HepG2 (cell line): Measurements from ENCODE around the gene NAA15. TPM values are rescaled to one million over a fixed set of nuclear protein-coding genes. Genes with fewer than 3 reads are reported as not detected.

Source experiments
- ATAC-seq: fragments of 200-7000 bp; cut with Tn5 transposase; 3 replicates; pipeline ENCODE4 v1.9.1; 2020; ENCODE audit warnings: mild to moderate bottlenecking, moderate library complexity
- BruUV-seq: library from RNA; stranded (reverse); fragments of 400-500 nt; replicated peaks from 2 replicates; lab custom pipeline; 2021; lab: Mats Ljungman, UMichigan
- CTCF ChIA-PET: fragments of 300-600 bp; formaldehyde crosslinking; extraction: SDS; loops from one replicate; lab custom pipeline; 2021; ENCODE audit warnings: low total read pairs, inconsistent platforms, low intra/inter-chr PET ratio; lab: Yijun Ruan, JAX
- POLR2A ChIA-PET: fragments of 350-600 bp; sonication (Branson Sonifier 250); formaldehyde crosslinking; loops from one replicate; lab custom pipeline; 2020; ENCODE audit warnings: antibody characterized with exemption, inconsistent platforms; lab: Yijun Ruan, JAX
- DNase-seq: peaks from one replicate; pipeline ENCODE4 v3.0.0-alpha.2; 2015; ENCODE audit warnings: low spot score
- FAIRE-seq: peaks from 3 replicates; lab custom pipeline; 2011; peaks lifted over from hg19 to GRCh38; lab: Jason Lieb, UNC
- H2AFZ ChIP-seq: one replicate; pipeline ENCODE4 v1.6.1; 2011; ENCODE audit warnings: low read length, inconsistent platforms
- H3K27ac ChIP-seq: fragments of 300-600 bp; 3 replicates; pipeline ENCODE4 v1.8.0; 2011; ENCODE audit warnings: mixed run types, mild to moderate bottlenecking, mixed read lengths, low read length, inconsistent platforms; ENCODE audit not compliant: insufficient read depth; ENCODE audit errors: extremely low read length
- H3K27me3 ChIP-seq, 2 experiments: fragments of 200-600 bp in 1 of 2; 2 replicates in 1 of 2; 3 replicates in 1 of 2; pipeline versions ENCODE4 v1.6.0 to v1.8.0; 2011; ENCODE audit warnings: low read length in 2 of 2, mild to moderate bottlenecking in 2 of 2, moderate library complexity in 2 of 2, inconsistent platforms in 1 of 2; ENCODE audit not compliant: insufficient read depth in 2 of 2, control insufficient read depth in 1 of 2
- H3K36me3 ChIP-seq, 2 experiments: fragments of 200-600 bp in 1 of 2; replicated peaks in 1 of 2; 2 replicates in 1 of 2; 3 replicates in 1 of 2; pipeline versions ENCODE4 v1.5.1 to v1.8.0; 2011; ENCODE audit warnings: low read length in 2 of 2, inconsistent platforms in 1 of 2; ENCODE audit not compliant: insufficient read depth in 2 of 2, control insufficient read depth in 1 of 2
- H3K4me1 ChIP-seq: 2 replicates; pipeline ENCODE4 v1.5.1; 2012; ENCODE audit warnings: low read length, inconsistent platforms; ENCODE audit not compliant: insufficient read depth
- H3K4me2 ChIP-seq: 2 replicates; pipeline ENCODE4 v1.6.0; 2011; ENCODE audit warnings: low read depth, low read length, inconsistent platforms
- H3K4me3 ChIP-seq, 3 experiments: fragments of 200-600 bp in 1 of 3; sonication (generic), shearing (Covaris generic) in 1 of 3; replicated peaks in 1 of 3; 2 replicates each; pipeline ENCODE4 v1.5.1; 2011 to 2016; ENCODE audit warnings: low read length in 3 of 3, inconsistent platforms in 2 of 3, low read depth in 2 of 3, mild to moderate bottlenecking in 2 of 3, control low read depth in 1 of 3, mixed read lengths in 1 of 3; ENCODE audit not compliant: insufficient read depth in 1 of 3
- H3K79me2 ChIP-seq: one replicate; pipeline ENCODE4 v1.6.1; 2011; ENCODE audit warnings: low read length, inconsistent platforms; ENCODE audit not compliant: insufficient read depth
- H3K9ac ChIP-seq: 2 replicates; pipeline ENCODE4 v1.6.0; 2011; ENCODE audit warnings: mild to moderate bottlenecking, low read depth, low read length, inconsistent platforms; ENCODE audit not compliant: insufficient read depth
- H3K9me3 ChIP-seq: 2 replicates; pipeline ENCODE4 v1.5.1; 2012; ENCODE audit warnings: mild to moderate bottlenecking, low read length
- H4K20me1 ChIP-seq: 2 replicates; pipeline ENCODE4 v1.6.0; 2011; ENCODE audit warnings: inconsistent platforms, mild to moderate bottlenecking, low read length, moderate library complexity; ENCODE audit not compliant: insufficient read depth
- ELF3 ChIP-seq: IDR thresholded peaks from 2 replicates; pipeline ENCODE4 v1.6.1; 2016; ENCODE audit warnings: missing genetic modification reagents, missing compliant biosample characterization
- FOXO4 ChIP-seq: sonication (generic); formaldehyde crosslinking; conservative IDR thresholded peaks from 2 replicates; pipeline ENCODE4 v1.8.1; 2023; ENCODE audit warnings: missing genetic modification reagents
- HOXA5 ChIP-seq: sonication (generic); formaldehyde crosslinking; IDR thresholded peaks from 2 replicates; pipeline ENCODE4 v1.4.0; 2020; ENCODE audit warnings: missing genetic modification reagents
- NKX3-1 ChIP-seq: sonication (generic); formaldehyde crosslinking; IDR thresholded peaks from 2 replicates; pipeline ENCODE4 v1.5.0; 2020; ENCODE audit warnings: missing genetic modification reagents
- SAFB2 ChIP-seq: sonication (generic); formaldehyde crosslinking; IDR thresholded peaks from 2 replicates; pipeline ENCODE4 v1.5.1; 2020; ENCODE audit warnings: missing genetic modification reagents, low read depth, mild to moderate bottlenecking, borderline replicate concordance
- SRSF1 ChIP-seq: fragments of 200-400 bp; formaldehyde crosslinking; optimal IDR thresholded peaks from 2 replicates; pipeline ENCODE3; 2017; ENCODE audit warnings: mild to moderate bottlenecking, low read depth, low read length, moderate library complexity
- ZNF235 ChIP-seq: sonication (generic); formaldehyde crosslinking; IDR thresholded peaks from 2 replicates; pipeline ENCODE4 v1.8.1; 2023; ENCODE audit warnings: mild to moderate bottlenecking, missing genetic modification reagents, borderline replicate concordance
- ZNF24 ChIP-seq: fragments of 450-650 bp; IDR thresholded peaks from 2 replicates; pipeline ENCODE4 v1.6.1; 2017; ENCODE audit warnings: antibody characterized with exemption, mild to moderate bottlenecking
- ZNF317 ChIP-seq: sonication (generic); formaldehyde crosslinking; IDR thresholded peaks from 2 replicates; pipeline ENCODE4 v1.5.0; 2020; ENCODE audit warnings: mild to moderate bottlenecking, missing genetic modification reagents
- ZNF564 ChIP-seq: sonication (generic); formaldehyde crosslinking; IDR thresholded peaks from 2 replicates; pipeline ENCODE4 v1.8.1; 2023; ENCODE audit warnings: mild to moderate bottlenecking, missing genetic modification reagents
- ZNF615 ChIP-seq: sonication (generic); formaldehyde crosslinking; IDR thresholded peaks from 2 replicates; pipeline ENCODE4 v1.5.0; 2020; ENCODE audit warnings: mild to moderate bottlenecking, missing genetic modification reagents, borderline replicate concordance
- ZNF660 ChIP-seq: sonication (generic); formaldehyde crosslinking; IDR thresholded peaks from 2 replicates; pipeline ENCODE4 v1.5.1; 2020; ENCODE audit warnings: mild to moderate bottlenecking, low read depth, missing genetic modification reagents, borderline replicate concordance
- WGBS: methylation state at CpG from one replicate; pipeline ENCODE4 v1.1.6; 2017; ENCODE audit warnings: low lambda C conversion rate; 5-methylcytosine and 5-hydroxymethylcytosine counted together
- in situ Hi-C: cut with HindIII; loops from 2 replicates; pipeline ENCODE4 v1.10.0; 2017; ENCODE audit warnings: low pct_unique_long_range_greater_than_20kb; ENCODE audit not compliant: extremely low pct_ligation_motif_present
- intact Hi-C: fragments of 100-400 bp; cut with micrococcal nuclease; formaldehyde crosslinking; loops from one replicate; pipeline ENCODE4 v1.10.0; 2022; ENCODE audit not compliant: unreplicated experiment
- polyA plus RNA-seq, 8 experiments: library from polyadenylated mRNA; depleted of rRNA in 3 of 8; stranded (reverse) in 7 of 8; unstranded in 1 of 8; fragments of >200 nt; fragmentation: Illumina TruSeq in 4 of 8; extraction: Trizol in 4 of 8; gene quantifications; 2 replicates each; pipeline versions ENCODE4 v1.2.1 to v1.2.3, GENCODE V29; 2011 to 2016; ENCODE audit warnings: low read depth in 4 of 8, missing spikeins in 1 of 8, mixed read lengths in 1 of 8; ENCODE audit not compliant: insufficient read depth in 1 of 8
- total RNA-seq, 5 experiments: library from RNA; depleted of rRNA; stranded (reverse); fragments of >200 nt; fragmentation: Illumina TruSeq; extraction: Trizol; gene quantifications; 2 replicates each; pipeline ENCODE4 v1.2.3, GENCODE V29; 2016; ENCODE audit warnings: low read depth in 1 of 5
- TF ChIP-seq, protein P1 (sequence below): sonication (generic); formaldehyde crosslinking; IDR thresholded peaks from 2 replicates; pipeline ENCODE4 v1.5.0; 2020; ENCODE audit warnings: mild to moderate bottlenecking, missing genetic modification reagents, borderline replicate concordance

Gene NAA15
- total and polyA plus RNA-seq, 2 of the 13 experiments (the other 11 are each of a cell fraction or from before 2014, with no cell fraction given), result 6.2 to 50.2 TPM

DNA sequence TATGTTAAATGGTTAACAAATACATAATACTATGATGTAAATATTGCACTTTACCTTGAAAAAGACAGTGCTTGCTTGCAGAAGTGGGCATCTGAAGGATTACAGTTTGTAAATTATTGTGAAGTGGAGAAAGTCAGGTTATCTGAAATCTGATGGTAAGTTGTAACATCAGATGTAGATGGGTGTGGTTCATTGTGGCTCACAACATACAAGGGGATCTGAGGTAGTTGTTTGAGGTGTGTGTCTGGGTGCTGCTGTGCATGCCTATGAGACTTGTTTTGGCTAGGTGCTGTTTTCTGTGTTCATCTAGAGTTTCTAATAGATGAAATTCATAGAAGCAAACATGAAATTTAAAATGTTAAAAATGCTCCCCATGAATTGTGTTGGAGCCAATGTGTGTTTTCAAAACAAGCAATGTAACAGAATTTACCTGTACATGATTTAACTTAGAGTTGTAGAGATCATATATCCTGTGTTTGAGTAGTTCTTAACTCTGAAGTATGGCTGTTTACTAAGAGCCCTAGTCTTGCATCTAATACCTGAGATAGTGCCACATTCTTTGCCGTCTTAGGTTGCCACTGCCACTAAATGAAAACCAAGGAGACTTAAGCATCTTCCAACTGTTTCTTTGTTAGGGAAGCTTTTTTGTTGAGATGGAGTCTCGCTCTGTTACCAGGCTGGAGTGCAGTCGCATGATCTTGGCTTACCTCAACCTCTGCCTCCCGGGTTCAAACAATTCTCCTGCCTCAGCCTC lies 12.9 kb downstream of the NAA15 start:
- in situ Hi-C loops, result no loop called here
- no peak overlapping the region for H3K27ac ChIP-seq
- H3K9ac ChIP-seq, result no peak overlapping the region
- H3K79me2 ChIP-seq, result peaks cover 97% of the 10 kb centered on the region
- FAIRE-seq (no peak), DNase-seq (no peak), ATAC-seq (no peak; the same call in 2 of the 3 replicates)
- no TSS peak for BruUV-seq
- ChIA-PET POLR2A (no interaction called here), CTCF (no interaction called here)
- intact Hi-C loops, result no loop called here
- peaks cover 20% of the 10 kb centered on the region; the same call in 1 of the 2 replicates for H3K4me1 ChIP-seq
- 0 out of 5 replicates have a peak, but pooled peaks cover 1 to 3% of the 10 kb centered on the region in 2 experiments for H3K36me3 ChIP-seq
- no peaks in the 10 kb centered on the region for H3K9me3 ChIP-seq
- TF ChIP-seq ZNF564 (no peak), ZNF24 (no peak)
- H3K4me3 ChIP-seq, result no peak overlapping the region
- H2AFZ ChIP-seq, result no peak overlapping the region
- H4K20me1 ChIP-seq, result peaks cover 26% of the 10 kb centered on the region
- H3K4me2 ChIP-seq, result no peak overlapping the region
- no peaks in the 10 kb centered on the region for H3K27me3 ChIP-seq
- WGBS, result 100% methylated on average over 4 of the region's 4 CpGs

DNA sequence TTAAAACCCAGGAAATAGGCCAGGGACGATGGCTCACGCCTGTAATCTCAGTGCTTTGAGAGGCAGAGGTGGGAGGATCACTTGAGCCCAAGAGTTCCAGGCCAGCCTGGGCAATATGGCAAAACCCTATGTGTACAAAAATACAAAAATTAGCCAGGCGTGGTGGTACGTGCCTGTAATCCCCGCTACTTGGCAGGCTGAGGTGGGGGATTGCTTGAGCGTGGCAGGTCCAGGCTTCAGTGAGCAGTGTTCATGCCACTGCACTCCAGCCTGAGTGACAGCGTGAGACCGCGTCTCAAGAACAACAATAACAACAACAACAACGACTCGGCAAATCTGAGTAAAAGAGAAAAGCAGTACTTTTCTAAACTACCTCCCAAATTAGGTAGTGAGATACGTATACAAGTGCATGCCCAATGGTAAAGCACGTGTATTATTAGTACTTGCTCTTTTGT lies 13.9 kb downstream of the NAA15 start:
- H3K4me2 ChIP-seq, result no peak overlapping the region
- 0 out of 5 replicates have a peak, but pooled peaks cover 1 to 3% of the 10 kb centered on the region in 2 experiments for H3K36me3 ChIP-seq
- POLR2A ChIA-PET, result no interaction called here
- no peak overlapping the region for H3K4me3 ChIP-seq
- in situ Hi-C loops (no loop called here), intact Hi-C loops (no loop called here)
- no peak overlapping the region for H3K9ac ChIP-seq
- no peak overlapping the region for H3K27ac ChIP-seq
- FAIRE-seq (no peak), ATAC-seq (no peak), DNase-seq (no peak)
- H3K9me3 ChIP-seq, result no peaks in the 10 kb centered on the region
- H3K79me2 ChIP-seq, result peaks cover 100% of the 10 kb centered on the region
- peaks cover 36% of the 10 kb centered on the region for H4K20me1 ChIP-seq
- no peak overlapping the region for H2AFZ ChIP-seq
- WGBS, result 95% methylated on average over 13 of the region's 13 CpGs
- H3K4me1 ChIP-seq, result peaks cover 20% of the 10 kb centered on the region; the same call in 1 of the 2 replicates
- H3K27me3 ChIP-seq, result no peaks in the 10 kb centered on the region
- CTCF ChIA-PET, result no interaction called here
- BruUV-seq, result no TSS peak
- no peak for TF ChIP-seq SRSF1
- TF ChIP-seq ZNF615 (CRISPR knock-in tag), result no peak
- TF ChIP-seq ZNF660, result no peak
- TF ChIP-seq HOXA5 (CRISPR knock-in tag), result no peak
- TF ChIP-seq ELF3 (CRISPR knock-in tag), result no peak
- no peak for TF ChIP-seq SAFB2 (CRISPR knock-in tag)
- no peak for TF ChIP-seq ZNF317
- no peak for TF ChIP-seq FOXO4 (CRISPR knock-in tag)
- no peak for TF ChIP-seq ZNF235 (CRISPR knock-in tag)
- TF ChIP-seq NKX3-1 (CRISPR knock-in tag), result no peak
- TF ChIP-seq, protein P1, sequence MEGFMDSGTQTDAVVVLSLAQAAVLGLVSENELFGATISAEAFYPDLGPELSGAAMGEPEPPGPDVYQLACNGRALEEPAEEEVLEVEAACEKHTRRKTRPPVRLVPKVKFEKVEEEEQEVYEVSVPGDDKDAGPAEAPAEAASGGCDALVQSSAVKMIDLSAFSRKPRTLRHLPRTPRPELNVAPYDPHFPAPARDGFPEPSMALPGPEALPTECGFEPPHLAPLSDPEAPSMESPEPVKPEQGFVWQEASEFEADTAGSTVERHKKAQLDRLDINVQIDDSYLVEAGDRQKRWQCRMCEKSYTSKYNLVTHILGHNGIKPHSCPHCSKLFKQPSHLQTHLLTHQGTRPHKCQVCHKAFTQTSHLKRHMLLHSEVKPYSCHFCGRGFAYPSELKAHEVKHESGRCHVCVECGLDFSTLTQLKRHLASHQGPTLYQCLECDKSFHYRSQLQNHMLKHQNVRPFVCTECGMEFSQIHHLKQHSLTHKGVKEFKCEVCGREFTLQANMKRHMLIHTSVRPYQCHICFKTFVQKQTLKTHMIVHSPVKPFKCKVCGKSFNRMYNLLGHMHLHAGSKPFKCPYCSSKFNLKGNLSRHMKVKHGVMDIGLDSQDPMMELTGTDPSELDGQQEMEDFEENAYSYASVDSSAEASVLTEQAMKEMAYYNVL (CRISPR knock-in tag), result no peak
